Kidney epithelial cell (primary cell): Measurements from ENCODE around the gene BPIFB3. TPM values are rescaled to one million over a fixed set of nuclear protein-coding genes. Genes with fewer than 3 reads are reported as not detected.

Experiments
- DNase-seq: peaks from one replicate; pipeline ENCODE4 v3.0.0-alpha.2; 2010; ENCODE audit warnings: low read depth
- H3K27me3 ChIP-seq: 2 replicates; pipeline ENCODE4 v1.6.0; 2011; ENCODE audit warnings: low read length; ENCODE audit not compliant: control insufficient read depth, insufficient read depth
- H3K36me3 ChIP-seq: 2 replicates; pipeline ENCODE4 v1.5.1; 2011; ENCODE audit warnings: low read length; ENCODE audit not compliant: control insufficient read depth, insufficient read depth
- H3K4me3 ChIP-seq: 2 replicates; pipeline ENCODE4 v1.5.1; 2011; ENCODE audit warnings: low read depth, mild to moderate bottlenecking, control low read depth, low read length
- total RNA-seq: library from RNA; depleted of rRNA; stranded (reverse); fragments of >200 nt; gene quantifications from 2 replicates; pipeline ENCODE4 v1.2.3, GENCODE V29; 2015
- TF ChIP-seq, protein P1 (sequence below): IDR thresholded peaks from 2 replicates; pipeline ENCODE4 v1.5.1; 2011; ENCODE audit warnings: mild to moderate bottlenecking, moderate library complexity, low read length, control low read depth, inconsistent platforms; ENCODE audit not compliant: insufficient read depth, poor library complexity, severe bottlenecking

Gene BPIFB3
- total RNA-seq, 1 donor from 2014 or later: not detected

DNA sequence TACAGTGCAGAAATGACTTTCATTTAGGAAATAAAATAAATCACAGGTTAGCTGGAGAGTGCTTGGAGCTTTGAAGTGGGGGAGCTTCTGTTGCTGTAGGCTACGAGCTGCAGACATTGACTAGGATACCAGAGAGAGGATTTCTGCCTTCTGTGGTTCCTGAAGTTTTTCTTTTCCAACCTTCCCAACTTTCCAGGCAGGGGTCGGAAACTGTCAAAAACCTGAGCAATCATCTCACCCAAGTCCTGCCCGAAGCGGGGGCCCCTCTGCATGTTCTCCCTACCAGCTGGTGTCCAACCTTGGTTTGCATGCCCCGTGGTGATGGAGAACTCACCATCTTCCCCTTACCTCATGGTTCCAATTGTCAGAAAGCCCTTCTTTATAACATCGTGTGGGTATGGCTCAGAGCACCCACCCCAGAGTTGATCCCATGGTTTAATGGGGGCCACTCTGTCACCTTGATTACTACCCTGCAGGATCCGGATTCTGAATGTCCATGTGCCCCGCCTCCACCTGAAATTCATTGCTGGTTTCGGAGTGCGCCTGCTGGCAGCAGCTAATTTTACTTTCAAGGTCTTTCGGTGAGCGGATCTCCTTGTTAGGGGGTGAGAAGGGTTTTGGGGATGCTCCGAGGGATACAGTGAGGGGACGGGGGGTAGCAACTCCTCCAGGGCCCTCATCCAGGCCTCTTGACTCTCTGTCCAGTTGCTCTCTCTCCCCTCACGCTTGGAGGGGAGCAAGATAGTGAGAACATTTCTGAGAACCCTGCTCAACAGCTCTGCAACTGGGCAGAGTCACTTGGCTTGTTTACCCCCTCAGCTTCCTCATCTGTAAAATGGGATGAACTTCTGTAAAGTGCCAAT lies 41.1 kb upstream of the BPIFB3 start:
- no peak overlapping the region for H3K4me3 ChIP-seq
- no peaks in the 10 kb centered on the region for H3K27me3 ChIP-seq
- H3K36me3 ChIP-seq: no peaks in the 10 kb centered on the region
- TF ChIP-seq, protein P1, sequence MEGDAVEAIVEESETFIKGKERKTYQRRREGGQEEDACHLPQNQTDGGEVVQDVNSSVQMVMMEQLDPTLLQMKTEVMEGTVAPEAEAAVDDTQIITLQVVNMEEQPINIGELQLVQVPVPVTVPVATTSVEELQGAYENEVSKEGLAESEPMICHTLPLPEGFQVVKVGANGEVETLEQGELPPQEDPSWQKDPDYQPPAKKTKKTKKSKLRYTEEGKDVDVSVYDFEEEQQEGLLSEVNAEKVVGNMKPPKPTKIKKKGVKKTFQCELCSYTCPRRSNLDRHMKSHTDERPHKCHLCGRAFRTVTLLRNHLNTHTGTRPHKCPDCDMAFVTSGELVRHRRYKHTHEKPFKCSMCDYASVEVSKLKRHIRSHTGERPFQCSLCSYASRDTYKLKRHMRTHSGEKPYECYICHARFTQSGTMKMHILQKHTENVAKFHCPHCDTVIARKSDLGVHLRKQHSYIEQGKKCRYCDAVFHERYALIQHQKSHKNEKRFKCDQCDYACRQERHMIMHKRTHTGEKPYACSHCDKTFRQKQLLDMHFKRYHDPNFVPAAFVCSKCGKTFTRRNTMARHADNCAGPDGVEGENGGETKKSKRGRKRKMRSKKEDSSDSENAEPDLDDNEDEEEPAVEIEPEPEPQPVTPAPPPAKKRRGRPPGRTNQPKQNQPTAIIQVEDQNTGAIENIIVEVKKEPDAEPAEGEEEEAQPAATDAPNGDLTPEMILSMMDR: no peak
- DNase-seq: no peak

DNA sequence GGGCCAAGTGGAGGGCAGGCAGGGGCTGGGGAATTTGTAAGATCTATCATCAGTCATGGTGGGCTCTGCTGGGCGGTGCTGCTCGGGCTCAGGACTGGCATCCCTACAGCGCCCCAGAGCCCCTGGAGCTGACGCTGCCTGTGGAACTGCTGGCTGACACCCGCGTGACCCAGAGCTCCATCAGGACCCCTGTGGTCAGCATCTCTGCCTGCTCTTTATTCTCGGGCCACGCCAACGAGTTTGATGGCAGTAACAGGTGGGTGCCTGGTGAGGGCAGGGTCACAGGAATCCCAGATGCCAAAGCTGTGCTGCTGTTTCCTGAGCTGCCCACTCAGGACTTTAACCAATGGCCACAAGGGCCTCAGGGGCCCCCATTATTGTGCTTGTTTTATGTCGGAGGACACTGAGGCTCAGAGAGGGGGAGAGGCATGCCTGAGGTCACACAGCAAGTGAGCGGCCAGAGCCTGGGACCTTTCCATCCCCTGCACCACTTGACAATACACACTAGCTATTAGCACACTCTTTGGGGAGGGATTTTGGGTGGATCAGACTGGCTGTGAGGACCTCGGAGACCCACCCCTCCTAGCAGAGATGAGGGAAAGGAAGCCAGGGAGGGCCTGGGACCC lies 39.9 kb upstream of the BPIFB3 start:
- no peaks in the 10 kb centered on the region for H3K27me3 ChIP-seq
- H3K4me3 ChIP-seq: no peak overlapping the region
- H3K36me3 ChIP-seq: no peaks in the 10 kb centered on the region
- DNase-seq: no peak
- TF ChIP-seq, protein P1: no peak

DNA sequence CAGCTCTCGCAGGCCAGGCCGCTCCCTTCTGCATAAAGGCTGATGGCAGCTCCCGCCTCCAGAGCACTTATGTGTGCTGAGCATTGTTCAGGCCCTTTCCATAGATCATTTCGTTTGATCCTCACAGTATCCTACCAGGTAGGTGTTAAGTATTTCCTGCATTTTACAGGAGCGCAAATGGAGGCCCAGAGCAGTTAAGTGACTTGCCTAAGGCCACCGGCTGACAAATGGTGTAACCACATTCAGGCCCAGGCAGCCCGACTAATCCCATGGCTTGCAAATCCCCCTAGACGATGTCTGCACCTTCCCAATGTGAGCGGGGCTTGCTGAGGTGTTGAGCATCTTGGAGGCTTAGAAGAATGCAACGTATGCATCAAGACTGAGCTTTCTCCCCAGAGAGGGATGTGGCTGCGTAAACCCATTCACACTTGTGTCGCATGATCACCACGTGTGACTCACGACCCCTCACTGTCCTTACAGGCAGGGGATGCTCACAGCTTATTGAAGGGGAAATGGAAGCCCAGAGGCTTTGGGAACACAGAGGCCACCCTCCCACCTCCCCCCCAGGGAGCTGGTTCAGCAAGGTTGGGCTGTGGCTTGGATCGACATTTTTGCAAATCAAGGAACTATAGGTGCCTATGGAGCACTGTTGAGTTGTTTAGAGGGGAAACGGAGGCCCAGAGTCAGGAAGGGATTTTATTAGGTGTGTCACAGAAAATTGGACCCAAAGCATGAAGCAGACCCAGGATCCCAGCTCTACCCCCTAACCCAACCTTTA lies 39.2 kb upstream of the BPIFB3 start:
- Histone ChIP-seq H3K27me3 (no peaks in the 10 kb centered on the region), H3K36me3 (no peaks in the 10 kb centered on the region), H3K4me3 (no peak overlapping the region)
- TF ChIP-seq, protein P1: no peak
- DNase-seq: no peak

DNA sequence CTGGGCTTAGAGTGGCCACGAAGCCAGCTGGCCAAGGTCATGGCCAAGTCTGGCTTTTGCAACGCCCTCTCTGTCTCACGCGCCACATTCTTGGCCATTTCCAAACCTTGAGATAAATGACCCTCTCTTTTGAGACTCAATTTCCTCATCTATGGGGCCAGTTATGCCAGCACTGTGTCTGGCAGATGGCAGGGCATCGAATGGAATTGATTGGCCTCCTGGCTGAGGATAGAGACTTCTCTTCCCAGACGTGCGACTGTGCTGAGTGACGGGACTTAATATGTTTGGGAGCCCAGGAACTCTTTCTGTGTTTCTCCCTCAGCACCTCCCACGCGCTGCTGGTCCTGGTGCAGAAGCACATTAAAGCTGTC lies 38.6 kb upstream of the BPIFB3 start:
- Histone ChIP-seq H3K36me3 (no peaks in the 10 kb centered on the region), H3K27me3 (no peaks in the 10 kb centered on the region), H3K4me3 (no peak overlapping the region)
- TF ChIP-seq, protein P1: no peak
- no peak for DNase-seq

DNA sequence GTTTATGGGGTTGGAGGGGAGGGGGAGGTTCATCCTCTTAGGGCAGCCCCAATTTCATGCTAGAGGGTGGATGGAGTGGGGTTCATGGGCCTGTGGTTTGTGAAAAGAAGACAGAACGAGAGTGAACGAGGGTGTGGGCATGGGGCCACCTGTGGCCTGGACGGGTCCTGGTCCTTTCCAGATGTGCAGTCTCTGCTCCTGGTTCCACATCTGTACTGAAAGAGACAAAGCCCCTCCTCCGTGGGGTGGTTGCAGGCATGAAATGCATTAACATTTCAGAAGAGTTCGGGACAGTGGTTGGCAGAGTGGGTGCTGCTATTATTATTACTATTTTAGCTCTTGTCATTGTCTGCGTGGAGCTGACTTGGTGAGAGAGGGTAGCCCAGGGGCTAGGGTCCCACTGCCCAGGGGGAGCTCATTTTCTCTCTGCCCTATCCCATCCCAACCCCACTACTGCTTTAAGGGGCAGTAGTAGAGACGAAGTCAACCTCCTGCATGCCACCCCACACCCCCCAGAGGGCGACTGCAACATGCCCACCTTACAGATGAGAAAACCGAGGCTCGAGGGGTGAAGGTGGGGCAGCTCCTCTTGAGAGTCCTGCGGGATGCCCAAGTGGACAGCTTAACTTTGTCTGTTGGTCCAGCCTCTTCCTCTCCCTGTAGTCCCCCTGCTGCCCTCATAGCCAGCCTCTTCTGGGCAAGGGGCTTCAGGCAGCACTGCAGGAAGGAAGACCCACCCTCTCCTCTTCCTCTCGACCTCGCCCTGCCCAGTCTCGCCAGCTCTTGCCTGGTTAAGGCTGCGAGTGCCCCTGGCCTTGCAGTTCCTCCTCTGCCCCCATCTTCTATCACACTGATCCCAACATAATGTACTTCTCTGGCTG lies 37.8 kb upstream of the BPIFB3 start:
- no peak overlapping the region for H3K4me3 ChIP-seq
- TF ChIP-seq, protein P1: no peak
- no peaks in the 10 kb centered on the region for H3K36me3 ChIP-seq
- DNase-seq: no peak
- H3K27me3 ChIP-seq: no peaks in the 10 kb centered on the region
